SK-N-SH (cell line): Measurements from ENCODE around the gene NCF4. TPM values are rescaled to one million over a fixed set of nuclear protein-coding genes. Genes with fewer than 3 reads are reported as not detected.

Experiments used
- CTCF ChIA-PET: fragments of 300-600, 350-600 bp; formaldehyde crosslinking; extraction: SDS; loops from one replicate; lab custom pipeline; 2021; lab: Yijun Ruan, JAX
- POLR2A ChIA-PET: fragments of 350-600 bp; sonication (Branson Sonifier 250); formaldehyde crosslinking; extraction: SDS; loops from one replicate; lab custom pipeline; 2020; ENCODE audit warnings: antibody characterized with exemption, inconsistent platforms; lab: Yijun Ruan, JAX
- DNase-seq: peaks from one replicate; pipeline ENCODE4 v3.0.0; 2012
- H2AFZ ChIP-seq: fragments of 200-600 bp; sonication (generic); 2 replicates; pipeline ENCODE4 v1.8.1; 2016; ENCODE audit warnings: antibody characterized with exemption, mild to moderate bottlenecking, low read depth
- H3F3A ChIP-seq: fragments of 200-600 bp; sonication (generic); replicated peaks from 2 replicates; pipeline ENCODE3; 2016; ENCODE audit warnings: antibody characterized with exemption, mild to moderate bottlenecking; ENCODE audit not compliant: insufficient read depth
- H3K27ac ChIP-seq, 2 experiments: fragments of 200-500 bp in 1 of 2; fragments of 200-600 bp in 1 of 2; sonication (Bioruptor generic) in 1 of 2; sonication (generic), shearing (Covaris generic) in 1 of 2; 2 replicates each; pipeline versions ENCODE4 v1.5.1 to v1.6.1; 2014 to 2016; ENCODE audit warnings: low read depth in 2 of 2, inconsistent platforms in 1 of 2, low read length in 1 of 2, mild to moderate bottlenecking in 1 of 2, mixed read lengths in 1 of 2
- H3K27me3 ChIP-seq: fragments of 200-600 bp; sonication (generic), shearing (Covaris generic); 2 replicates; pipeline ENCODE4 v1.6.1; 2016; ENCODE audit warnings: mixed run types; ENCODE audit not compliant: insufficient read depth
- H3K36me3 ChIP-seq, 2 experiments: fragments of 200-500 bp in 1 of 2; fragments of 200-600 bp in 1 of 2; sonication (Bioruptor generic) in 1 of 2; sonication (generic) in 1 of 2; replicated peaks in 1 of 2; 2 replicates each; pipeline versions ENCODE3 to v1.5.1; 2014 to 2016; ENCODE audit warnings: low read length in 1 of 2, mild to moderate bottlenecking in 1 of 2; ENCODE audit not compliant: insufficient read depth in 2 of 2, control insufficient read depth in 1 of 2
- H3K4me1 ChIP-seq, 2 experiments: fragments of 200-500 bp in 1 of 2; fragments of 200-600 bp in 1 of 2; sonication (Bioruptor generic) in 1 of 2; sonication (generic), shearing (Covaris generic) in 1 of 2; 2 replicates each; pipeline versions ENCODE4 v1.5.1 to v1.6.1; 2014 to 2016; ENCODE audit warnings: low read depth in 1 of 2, low read length in 1 of 2, mixed run types in 1 of 2; ENCODE audit not compliant: insufficient read depth in 2 of 2, control insufficient read depth in 1 of 2
- H3K4me2 ChIP-seq: fragments of 200-600 bp; sonication (generic), shearing (Covaris generic); 2 replicates; pipeline ENCODE4 v1.6.1; 2017; ENCODE audit warnings: mixed run types
- H3K4me3 ChIP-seq, 2 experiments: fragments of 200-500 bp in 1 of 2; fragments of 200-600 bp in 1 of 2; sonication (Bioruptor generic) in 1 of 2; sonication (generic), shearing (Covaris generic) in 1 of 2; 2 replicates each; pipeline versions ENCODE4 v1.5.1 to v1.8.1; 2014 to 2016; ENCODE audit warnings: low read depth in 2 of 2, inconsistent platforms in 1 of 2, low read length in 1 of 2, mild to moderate bottlenecking in 1 of 2, mixed read lengths in 1 of 2, moderate library complexity in 1 of 2
- H3K79me2 ChIP-seq: fragments of 200-600 bp; sonication (generic); 2 replicates; pipeline ENCODE4 v1.8.1; 2017; ENCODE audit warnings: mild to moderate bottlenecking; ENCODE audit not compliant: insufficient read depth
- H3K9ac ChIP-seq: fragments of 200-600 bp; sonication (generic); 2 replicates; pipeline ENCODE4 v1.6.1; 2017; ENCODE audit warnings: mixed run types
- H3K9me2 ChIP-seq: fragments of 200-600 bp; sonication (generic); 2 replicates; pipeline ENCODE4 v1.6.1; 2017; ENCODE audit warnings: mixed run types
- H3K9me3 ChIP-seq: fragments of 200-600 bp; sonication (generic); 2 replicates; pipeline ENCODE4 v1.6.1; 2017; ENCODE audit warnings: mixed run types, mild to moderate bottlenecking, moderate library complexity
- H4K20me1 ChIP-seq: fragments of 200-600 bp; sonication (generic); 2 replicates; pipeline ENCODE4 v1.6.1; 2017; ENCODE audit warnings: mild to moderate bottlenecking, mixed run types; ENCODE audit not compliant: insufficient read depth
- CHD2 ChIP-seq: fragments of 150-350 bp; IDR thresholded peaks from 2 replicates; pipeline ENCODE4 v1.6.1; 2018; ENCODE audit warnings: low read length; ENCODE audit not compliant: partially characterized antibody
- CTCF ChIP-seq: fragments of 200-600 bp; sonication (generic); IDR thresholded peaks from 2 replicates; pipeline ENCODE4 v1.6.1; 2017; ENCODE audit warnings: antibody characterized with exemption, mild to moderate bottlenecking, moderate library complexity
- EP300 ChIP-seq, 2 experiments: IDR thresholded peaks; 2 replicates each; pipeline versions ENCODE4 v1.4.0 to v1.6.1; 2012; ENCODE audit warnings: borderline replicate concordance in 1 of 2, low read depth in 1 of 2, low read length in 1 of 2
- FOSL2 ChIP-seq: IDR thresholded peaks from 2 replicates; pipeline ENCODE4 v1.4.0; 2012; ENCODE audit warnings: low read depth, mild to moderate bottlenecking, moderate library complexity, borderline replicate concordance
- FOXJ3 ChIP-seq: sonication (generic); formaldehyde crosslinking; IDR thresholded peaks from 2 replicates; pipeline ENCODE4 v1.5.1; 2020; ENCODE audit warnings: mild to moderate bottlenecking, missing genetic modification reagents
- GABPA ChIP-seq: IDR thresholded peaks from 2 replicates; pipeline ENCODE4 v1.4.0; 2012; ENCODE audit warnings: low read depth, mild to moderate bottlenecking
- MEF2A ChIP-seq: IDR thresholded peaks from 2 replicates; pipeline ENCODE4 v1.4.0; 2012; ENCODE audit warnings: low read depth, borderline replicate concordance
- NRF1 ChIP-seq: IDR thresholded peaks from 2 replicates; pipeline ENCODE4 v1.6.1; 2012; ENCODE audit warnings: low read depth, mild to moderate bottlenecking, low read length
- PBX3 ChIP-seq: IDR thresholded peaks from 2 replicates; pipeline ENCODE4; 2012
- RAD21 ChIP-seq: IDR thresholded peaks from 2 replicates; pipeline ENCODE4 v1.6.1; 2012; ENCODE audit warnings: mild to moderate bottlenecking, low read length
- SIN3A ChIP-seq: IDR thresholded peaks from 2 replicates; pipeline ENCODE4 v1.6.1; 2012; ENCODE audit warnings: low read depth, mild to moderate bottlenecking, low read length, moderate library complexity, borderline replicate concordance
- SMC3 ChIP-seq: IDR thresholded peaks from 2 replicates; pipeline ENCODE4 v1.6.1; 2012; ENCODE audit warnings: low read depth, low read length, improper control_type of control experiment
- TAF1 ChIP-seq: IDR thresholded peaks from 2 replicates; pipeline ENCODE4 v1.6.1; 2012; ENCODE audit warnings: low read depth, mild to moderate bottlenecking, low read length, moderate library complexity, borderline replicate concordance
- TCF12 ChIP-seq: IDR thresholded peaks from 2 replicates; pipeline ENCODE4 v1.4.0; 2012
- USF1 ChIP-seq: IDR thresholded peaks from 2 replicates; pipeline ENCODE4 v1.4.0; 2012; ENCODE audit warnings: low read depth, borderline replicate concordance
- USF2 ChIP-seq: fragments of 150-350 bp; IDR thresholded peaks from 2 replicates; pipeline ENCODE4 v1.6.1; 2017; ENCODE audit warnings: antibody characterized with exemption, low read length, low read depth, borderline replicate concordance
- ZBTB33 ChIP-seq: IDR thresholded peaks from 2 replicates; pipeline ENCODE4 v1.4.0; 2012; ENCODE audit warnings: low read depth, borderline replicate concordance
- WGBS: methylation state at CpG from one replicate; pipeline ENCODE4 v1.1.6; 2017; ENCODE audit warnings: low lambda C conversion rate; 5-methylcytosine and 5-hydroxymethylcytosine counted together
- polyA plus RNA-seq, 3 experiments: library from polyadenylated mRNA; depleted of rRNA; stranded (reverse); fragments of >200 nt; gene quantifications; 2 replicates each; pipeline ENCODE4 v1.2.3, GENCODE V29; 2012

NCF4 gene
- polyA plus RNA-seq, 1 of the 3 experiments (the other 2 are of a cell fraction), result not detected

GRCh38 chr22:36872084-36872483 lies 11.3 kb downstream of the NCF4 start:
- Histone ChIP-seq H3K27ac (no peak overlapping the region), H3K9ac (no peak overlapping the region), H3K79me2 (no peaks in the 10 kb centered on the region), H3K4me2 (no peak overlapping the region), H3K9me2 (no peaks in the 10 kb centered on the region), H3K36me3 (no peaks in the 10 kb centered on the region), H3K9me3 (no peaks in the 10 kb centered on the region), H3F3A (no peaks in the 10 kb centered on the region)
- 86% methylated on average over 3 of the region's 3 CpGs for WGBS
- POLR2A ChIA-PET, result interaction anchor here (0.6 kb wide), 1 partner anchor 37 kb away, joined by 3 read pairs; no protein-coding TSS in a partner anchor
- TF ChIP-seq CHD2, result no peak
- TF ChIP-seq SMC3, result no peak
- TF ChIP-seq TCF12, result no peak
- TF ChIP-seq EP300 (IDR thresholded peaks at IDR 0.05; ENCODE audit: borderline replicate concordance in 1 of 2, low read depth in 1 of 2, low read length in 1 of 2), result no peak
- TF ChIP-seq GABPA, result no peak
- TF ChIP-seq RAD21, result no peak
- TF ChIP-seq FOXJ3 (CRISPR knock-in tag), result no peak
- no peak for TF ChIP-seq CTCF
- TF ChIP-seq USF2, result no peak
- TF ChIP-seq MEF2A, result no peak
- no peak for TF ChIP-seq TAF1
- no peak for TF ChIP-seq ZBTB33
- TF ChIP-seq USF1, result no peak
- no peak for TF ChIP-seq PBX3
- TF ChIP-seq NRF1, result no peak
- no peak for TF ChIP-seq FOSL2
- no peak for TF ChIP-seq SIN3A
- TF ChIP-seq, all 33 proteins: peak for 0
- no peaks in the 10 kb centered on the region for H4K20me1 ChIP-seq
- DNase-seq, result peak; percentile 3
- H3K27me3 ChIP-seq, result no peaks in the 10 kb centered on the region; the same call in 1 of the 2 replicates
- CTCF ChIA-PET, result interaction anchor here (0.7 to 8.6 kb wide), 3 partner anchors 16 to 90 kb away, joined by 3 to 109 read pairs (median 3); no protein-coding TSS in a partner anchor
- H3K4me1 ChIP-seq, result no peaks in the 10 kb centered on the region; a peak in 1 of 4 replicates
- H3K4me3 ChIP-seq, result no peak overlapping the region
- no peak overlapping the region for H2AFZ ChIP-seq
